ENCODE results near the gene GALNT15.

GALNT15 gene

GRCh38 chr3:16258177-16258576 is 83.7 kb downstream of the GALNT15 start:
- Histone ChIP-seq H3K9me3 (no peaks in the 10 kb centered on the region), H3K27ac (no peak overlapping the region), H3K4me3 (ENCODE audit: low read depth in 1 of 2, low read length in 1 of 2) (no peak overlapping the region), H3K4me1 (ENCODE audit: control insufficient read depth in 1 of 2, insufficient read depth in 1 of 2, low read depth in 1 of 2, low read length in 1 of 2) (peaks cover 17 to 18% of the 10 kb centered on the region in 2 experiments), H3K27me3 (no peaks in the 10 kb centered on the region), H3K36me3 (peaks cover 39% of the 10 kb centered on the region)
- TF ChIP-seq CTCF (IDR thresholded peaks at IDR 0.05), result no peak

- no peaks in the 10 kb centered on the region for H3K27me3 ChIP-seq
- H3K9me3 ChIP-seq, result no peaks in the 10 kb centered on the region
- H3K4me1 ChIP-seq (ENCODE audit: control insufficient read depth in 1 of 2, insufficient read depth in 1 of 2, low read depth in 1 of 2, low read length in 1 of 2), result peaks cover 14 to 16% of the 10 kb centered on the region in 2 experiments
- H3K4me3 ChIP-seq (ENCODE audit: low read depth in 1 of 2, low read length in 1 of 2), result no peak overlapping the region
- no peak overlapping the region for H3K27ac ChIP-seq
- peaks cover 39% of the 10 kb centered on the region for H3K36me3 ChIP-seq
- no peak for TF ChIP-seq CTCF (IDR thresholded peaks at IDR 0.05)
Measured at GRCh38 chr3:16258866-16259265, 84.4 kb downstream of the GALNT15 start.

GRCh38 chr3:16260046-16260445 is 85.6 kb downstream of the GALNT15 start:
- H3K4me3 ChIP-seq (ENCODE audit: low read depth in 1 of 2, low read length in 1 of 2), result no peak overlapping the region
- peaks cover 16 to 19% of the 10 kb centered on the region in 2 experiments for H3K4me1 ChIP-seq (ENCODE audit: control insufficient read depth in 1 of 2, insufficient read depth in 1 of 2, low read depth in 1 of 2, low read length in 1 of 2)
- peaks cover 39% of the 10 kb centered on the region for H3K36me3 ChIP-seq
- TF ChIP-seq CTCF (IDR thresholded peaks at IDR 0.05), result no peak
- H3K9me3 ChIP-seq, result no peaks in the 10 kb centered on the region
- no peaks in the 10 kb centered on the region for H3K27me3 ChIP-seq
- no peak overlapping the region for H3K27ac ChIP-seq

GRCh38 chr3:16262174-16262573 is 87.7 kb downstream of the GALNT15 start:
- Histone ChIP-seq H3K36me3 (peaks cover 39% of the 10 kb centered on the region), H3K27me3 (no peaks in the 10 kb centered on the region), H3K4me1 (ENCODE audit: control insufficient read depth in 1 of 2, insufficient read depth in 1 of 2, low read depth in 1 of 2, low read length in 1 of 2) (peaks cover 24 to 29% of the 10 kb centered on the region in 2 experiments), H3K9me3 (no peaks in the 10 kb centered on the region), H3K27ac (no peak overlapping the region), H3K4me3 (ENCODE audit: low read depth in 1 of 2, low read length in 1 of 2) (no peak overlapping the region)
- TF ChIP-seq CTCF (IDR thresholded peaks at IDR 0.05), result no peak

- Histone ChIP-seq H3K36me3 (peaks cover 27% of the 10 kb centered on the region), H3K27ac (peak overlapping the region; percentile 90), H3K4me1 (ENCODE audit: control insufficient read depth in 1 of 2, insufficient read depth in 1 of 2, low read depth in 1 of 2, low read length in 1 of 2) (peaks cover 24 to 29% of the 10 kb centered on the region in 2 experiments), H3K9me3 (no peaks in the 10 kb centered on the region), H3K27me3 (no peaks in the 10 kb centered on the region), H3K4me3 (ENCODE audit: low read depth in 1 of 2, low read length in 1 of 2) (peak overlapping the region; percentile 82 to 87)
- TF ChIP-seq CTCF (IDR thresholded peaks at IDR 0.05), result no peak
Measured at GRCh38 chr3:16264174-16264707, 89.8 kb downstream of the GALNT15 start.
